ENCODE results near the gene ERAL1.
A peak's percentile ranks its signal among the peaks of the same experiment; 100 is the strongest.
"Not testable (repeated sequence)": the region's sequence is repeated elsewhere in the genome, so short reads cannot be mapped to it uniquely, and the experiment has no call there.

The ERAL1 gene

GRCh38 chr17:28901866-28902818 lies 47.3 kb downstream of the ERAL1 start:
- no peak for DNase-seq

- peak; percentile 65 for DNase-seq
Observed at GRCh38 chr17:28902819-28903545, 48.2 kb downstream of the ERAL1 start, which contains the start of gene DHRS13. TSS of gene DHRS13 (minus strand) at chr17:28903079. CDS start at chr17:28902944, 135 bp downstream.

GRCh38 chr17:28903546-28903841 lies 48.7 kb downstream of the ERAL1 start:
- DNase-seq, result not testable (repeated sequence)

- DNase-seq, result no peak
Observed at GRCh38 chr17:28904800-28905199, 50.0 kb downstream of the ERAL1 start.

GRCh38 chr17:28906276-28906675 lies 51.5 kb downstream of the ERAL1 start:
- DNase-seq, result no peak

GRCh38 chr17:28906706-28907438 lies 52.1 kb downstream of the ERAL1 start:
- no peak for DNase-seq

GRCh38 chr17:28907709-28908475 lies 53.1 kb downstream of the ERAL1 start:
- no peak for DNase-seq

- no peak for DNase-seq
Observed at GRCh38 chr17:28908640-28909167, 53.9 kb downstream of the ERAL1 start.

GRCh38 chr17:28910534-28910933 lies 55.7 kb downstream of the ERAL1 start:
- no peak for DNase-seq

Data from NCI-H2081 treated with DMSO at 0.1 percent for 48 hours (cell line).